Mammary epithelial cell (primary cell): ENCODE measurements around the gene PARD3.

Experiments
- CTCF ChIP-seq, 2 donors: IDR thresholded peaks in 1 of 2; conservative IDR thresholded peaks in 1 of 2; 2 replicates each; pipeline ENCODE4 v1.5.1; 2011 to 2012; ENCODE audit warnings: inconsistent platforms in 2 of 2, low read length in 2 of 2, mild to moderate bottlenecking in 2 of 2, control low read depth in 1 of 2, low read depth in 1 of 2; ENCODE audit not compliant: insufficient read depth in 1 of 2; ENCODE audit errors: extremely low read depth in 1 of 2
- EZH2 ChIP-seq: IDR thresholded peaks from 2 replicates; pipeline ENCODE4 v1.6.1; 2012; ENCODE audit warnings: low read length, inconsistent platforms, borderline replicate concordance

GRCh38 chr10:34492081-34492480 is 323.0 kb downstream of the PARD3 start:
- no peak for TF ChIP-seq CTCF (conservative IDR thresholded peaks at IDR 0.05 in 1 of 2, IDR thresholded peaks at IDR 0.05 in 1 of 2; ENCODE audit: extremely low read depth in 1 of 2, insufficient read depth in 1 of 2, low read depth in 1 of 2, low read length in 2 of 2)
- TF ChIP-seq EZH2: no peak
